Measurements from ENCODE around the gene COL5A2.

The COL5A2 gene

GRCh38 chr2:189179570-189179950, at the start of gene COL5A2:
COL5A2 (minus strand) TSS chr2:189179761; CDS start chr2:189179604, 157 bp downstream.
- DNase-seq = no peak

DNA sequence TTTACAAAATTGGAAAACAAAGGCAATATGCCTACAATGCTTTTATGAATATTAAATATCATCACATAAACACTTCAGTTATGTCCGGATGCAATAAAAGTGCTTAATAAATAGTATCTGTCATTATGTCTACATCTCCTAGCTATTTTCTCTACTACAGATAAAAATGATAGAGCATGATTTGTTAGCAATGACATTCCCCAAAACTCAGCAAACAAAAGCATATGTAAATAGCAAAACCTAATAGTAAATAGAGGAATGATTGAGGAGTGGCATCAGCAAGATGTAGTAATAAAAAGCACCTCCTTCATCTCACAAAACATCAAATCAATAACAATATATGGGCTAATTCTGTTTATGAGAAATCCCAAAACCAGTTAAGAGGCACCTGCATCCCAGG, 46.5 kb upstream of the COL5A2 start:
- no peak for DNase-seq

DNA sequence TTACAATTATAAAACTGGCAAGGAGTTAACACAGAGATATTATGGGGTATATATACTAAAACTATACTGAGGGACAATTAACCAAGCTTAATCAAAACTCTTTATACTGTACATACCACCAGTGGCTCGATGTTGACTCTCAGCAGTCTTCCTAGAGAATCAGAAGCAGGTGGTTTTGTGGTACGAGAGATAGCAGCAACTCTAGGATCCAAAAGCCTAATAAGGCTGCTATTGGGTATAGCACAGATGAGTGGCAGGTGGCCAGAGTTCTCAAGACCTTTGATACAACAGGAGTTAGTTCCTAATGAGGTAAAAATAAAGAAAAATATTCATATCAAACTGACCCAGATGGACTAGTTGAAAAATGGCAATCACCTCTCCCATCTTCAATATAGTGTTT, 45.5 kb upstream of the COL5A2 start:
- no peak for DNase-seq

DNA sequence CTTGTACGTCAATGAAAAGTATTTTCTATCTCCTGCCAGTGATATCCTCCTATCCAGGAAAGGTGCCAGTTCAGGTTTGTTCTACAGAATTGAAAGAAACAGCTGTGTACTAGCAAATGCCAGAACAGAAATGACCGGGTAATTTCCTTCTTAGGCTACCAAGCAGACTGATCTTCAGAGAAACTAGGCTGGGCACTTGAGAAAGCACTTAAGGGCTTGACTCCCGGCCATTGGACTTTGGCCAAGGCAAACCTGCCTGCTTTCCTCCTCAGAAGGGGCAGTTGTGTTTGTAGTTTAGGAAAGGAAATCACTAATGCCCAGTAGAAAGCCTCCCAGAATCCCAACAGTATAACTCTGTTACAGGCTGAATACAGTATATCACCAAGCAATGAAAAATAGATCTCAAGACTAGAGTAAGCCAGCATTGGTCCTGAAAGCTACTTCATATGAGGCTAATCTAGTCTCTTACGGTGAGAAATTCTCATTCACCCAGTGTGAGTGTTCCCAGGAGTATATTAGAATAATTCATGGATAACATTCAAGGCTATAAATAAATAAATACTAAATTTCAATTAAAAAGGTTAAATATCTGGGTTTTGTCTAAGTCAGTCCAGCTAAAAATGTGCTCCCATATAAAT, 43.0 kb upstream of the COL5A2 start:
- no peak for DNase-seq

GRCh38 chr2:189221811-189222467, 42.4 kb upstream of the COL5A2 start:
- no peak for DNase-seq

DNA sequence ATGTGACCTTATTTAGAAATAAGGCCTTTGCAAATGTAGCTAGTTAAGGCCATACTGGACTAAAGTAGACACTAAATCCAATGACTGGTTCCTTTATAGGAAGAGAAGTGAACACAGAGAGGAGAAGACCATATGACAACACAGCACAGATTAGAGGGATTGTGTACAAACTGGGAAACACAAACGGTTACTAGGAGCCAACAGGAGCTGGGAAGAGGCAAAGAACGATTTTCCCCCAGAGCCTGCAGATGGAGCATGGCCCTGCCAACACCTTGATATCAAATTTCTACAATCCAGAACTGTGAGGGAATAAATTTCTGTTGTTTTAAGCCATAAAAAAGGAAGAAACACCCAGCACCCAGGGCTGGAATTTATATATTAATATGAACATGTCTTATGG, 38.7 kb upstream of the COL5A2 start:
- no peak for DNase-seq

- DNase-seq = no peak
These were observed 38.0 kb upstream of the COL5A2 start for GRCh38 chr2:189217541-189217940.

DNA sequence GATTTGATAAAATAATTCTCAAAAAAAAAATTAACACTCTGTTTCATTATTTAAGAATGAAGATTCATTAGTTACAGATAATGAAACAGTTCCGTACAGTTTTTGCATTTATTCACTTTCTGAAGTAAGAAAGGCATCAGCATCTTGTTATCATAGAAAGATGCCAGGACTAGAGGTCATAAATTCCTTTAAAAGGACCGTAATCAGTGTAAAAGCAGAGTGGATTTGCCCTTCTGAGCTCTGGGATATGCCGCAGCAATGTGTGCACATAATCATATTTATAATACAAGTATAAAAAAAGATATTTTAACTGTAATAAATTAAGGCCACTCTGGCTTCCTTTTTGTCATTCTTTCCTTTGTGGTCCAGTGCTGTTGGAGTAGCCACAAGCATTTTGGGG, 37.5 kb upstream of the COL5A2 start:
- no peak for DNase-seq

- no peak for DNase-seq
These were observed 34.9 kb upstream of the COL5A2 start for GRCh38 chr2:189214484-189214883.

- DNase-seq = no peak
These were observed 33.7 kb upstream of the COL5A2 start for GRCh38 chr2:189213250-189213649.

DNA sequence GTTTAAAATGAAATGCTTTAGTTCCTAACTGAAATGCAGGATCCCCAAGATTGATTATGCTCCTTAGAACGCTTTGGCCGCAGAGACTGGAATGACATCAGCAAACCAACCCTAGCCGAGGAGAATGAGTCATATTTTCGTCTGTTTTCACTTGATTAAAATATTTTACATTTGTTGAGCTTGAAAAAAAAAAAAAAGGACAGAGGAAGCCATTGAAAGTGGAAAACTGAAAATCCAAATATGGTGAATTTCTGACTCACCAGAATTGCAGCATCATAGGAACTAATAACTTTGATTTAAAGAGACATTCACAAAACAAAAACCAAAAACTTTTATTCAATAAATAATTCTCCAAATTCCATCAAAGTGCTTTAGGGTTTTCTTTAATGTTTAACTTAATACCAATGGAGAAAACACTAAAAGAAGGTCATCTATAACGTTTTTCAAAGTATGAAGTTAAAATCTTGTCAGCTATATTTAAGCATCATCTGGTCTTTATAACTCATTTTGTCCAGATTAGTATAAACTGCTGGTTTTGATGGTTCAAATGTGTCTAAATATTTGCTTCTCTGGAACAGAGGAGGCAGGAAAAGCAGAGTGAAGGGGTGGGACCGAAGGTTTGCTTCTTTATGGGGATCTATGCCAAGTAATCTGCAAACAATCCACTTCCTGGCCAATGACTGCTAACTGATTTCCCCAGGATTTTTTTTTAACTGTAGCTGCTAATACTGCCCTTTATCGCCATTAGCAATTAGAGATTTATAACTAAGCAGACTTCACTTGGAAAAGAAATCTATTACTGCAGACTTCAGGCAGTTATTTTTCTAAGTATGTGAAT, 30.9 kb upstream of the COL5A2 start:
- no peak for DNase-seq

DNA sequence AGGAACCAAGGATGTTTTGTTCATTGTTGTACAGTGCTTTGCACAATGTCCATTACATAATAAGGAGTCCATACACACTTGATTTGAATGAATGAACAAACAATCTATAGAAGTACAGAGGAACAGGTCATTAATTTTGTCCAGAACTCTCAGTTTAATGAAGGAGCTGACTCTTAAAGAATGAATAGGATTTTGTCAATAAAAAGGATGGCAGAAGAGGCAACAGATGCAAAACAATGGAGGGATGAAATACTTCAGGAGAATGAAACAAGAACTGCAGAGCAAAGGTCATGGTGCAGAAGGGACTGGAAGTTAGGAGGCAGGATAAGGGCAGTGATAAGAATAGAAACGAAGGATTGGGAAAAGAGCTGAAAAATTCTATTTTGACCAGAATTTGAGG, 28.7 kb upstream of the COL5A2 start:
- no peak for DNase-seq

DNA sequence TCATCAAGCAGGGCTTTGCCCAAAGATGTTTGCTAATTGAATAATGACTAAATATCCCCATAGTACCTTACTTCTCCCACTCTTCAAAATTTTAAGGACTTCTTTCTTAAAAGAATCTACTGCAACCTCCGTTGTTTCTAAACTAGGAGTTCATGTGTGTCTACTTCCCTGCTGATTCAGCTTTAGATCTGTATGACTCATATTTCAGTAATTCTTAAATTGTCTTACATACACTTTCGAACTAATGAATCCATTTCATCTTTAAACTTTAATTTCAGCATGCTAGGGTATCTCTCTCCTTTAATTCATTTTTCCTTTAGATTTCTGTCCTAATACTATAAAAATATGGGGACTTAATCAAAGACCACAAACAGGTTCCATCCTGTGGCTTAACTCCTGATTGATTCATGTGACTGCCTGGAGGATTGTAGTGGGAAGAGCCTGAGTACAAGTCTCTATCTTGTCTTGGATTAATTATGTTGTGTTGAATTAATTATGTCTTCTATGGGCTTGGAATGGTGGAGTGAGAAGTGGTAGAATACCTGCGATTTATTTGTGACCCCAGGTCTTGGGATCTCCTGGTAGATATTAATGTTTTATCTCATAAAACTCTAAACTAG, 24.9 kb upstream of the COL5A2 start:
- DNase-seq = no peak

- no peak for DNase-seq
These were observed 23.7 kb upstream of the COL5A2 start for GRCh38 chr2:189203177-189203799.

DNA sequence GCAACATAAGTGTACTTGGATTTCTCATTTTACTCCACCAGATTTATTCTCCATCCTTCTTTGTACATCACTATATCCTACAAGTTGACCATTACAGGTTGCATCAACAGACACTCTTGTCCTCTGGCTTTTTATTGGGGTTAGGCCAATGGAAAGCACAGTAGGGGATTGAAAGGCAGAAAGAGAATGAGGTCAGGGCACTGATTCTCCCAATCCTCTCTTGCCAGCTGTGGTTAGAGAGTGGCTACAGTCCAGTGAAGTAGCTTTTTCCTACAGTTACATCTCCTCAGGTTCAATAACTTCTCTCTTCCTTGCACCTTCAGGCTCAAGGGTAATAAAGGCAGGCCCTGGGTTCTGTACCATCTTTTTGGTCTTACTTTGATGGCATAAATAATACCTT, 20.2 kb upstream of the COL5A2 start:
- DNase-seq = no peak

DNA sequence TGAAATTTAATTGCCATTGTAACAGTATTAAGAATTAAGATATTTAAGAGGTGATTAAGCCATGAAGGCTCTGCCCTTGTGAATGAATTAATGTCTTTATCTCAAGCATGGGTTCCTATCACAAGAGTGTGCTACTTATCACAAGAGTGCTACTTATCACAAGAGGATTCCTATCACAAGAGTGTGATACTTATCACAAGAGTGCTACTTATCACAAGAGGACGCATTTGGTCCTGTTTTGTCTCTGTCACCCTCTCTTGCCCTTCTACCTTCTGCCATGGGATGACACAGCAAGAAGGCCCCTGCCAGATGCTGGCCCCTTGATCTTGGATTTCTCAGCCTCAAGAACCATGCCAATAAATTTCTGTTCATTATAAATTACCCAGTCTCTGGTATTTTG, 13.2 kb upstream of the COL5A2 start:
- no peak for DNase-seq

DNA sequence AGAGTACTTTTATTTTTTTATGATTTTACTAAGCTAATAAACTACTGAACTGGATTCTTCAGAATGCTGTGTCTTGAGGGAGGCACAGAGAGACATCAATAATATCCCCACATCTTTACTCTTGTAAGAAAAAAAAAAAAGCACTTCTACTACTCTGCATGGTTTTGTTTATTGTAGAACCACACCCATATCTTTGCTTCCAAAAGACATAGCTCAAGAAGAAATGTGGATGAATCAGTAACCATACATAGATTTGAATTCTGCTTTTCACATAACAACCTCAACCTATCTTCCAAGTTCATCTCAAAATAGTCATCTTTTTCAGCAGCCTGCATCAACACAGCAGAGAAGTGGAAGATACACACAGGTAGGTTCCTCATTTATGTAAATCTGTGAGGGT, 12.2 kb upstream of the COL5A2 start:
- no peak for DNase-seq

GRCh38 chr2:189190685-189191084, 11.1 kb upstream of the COL5A2 start:
- DNase-seq = no peak

DNA sequence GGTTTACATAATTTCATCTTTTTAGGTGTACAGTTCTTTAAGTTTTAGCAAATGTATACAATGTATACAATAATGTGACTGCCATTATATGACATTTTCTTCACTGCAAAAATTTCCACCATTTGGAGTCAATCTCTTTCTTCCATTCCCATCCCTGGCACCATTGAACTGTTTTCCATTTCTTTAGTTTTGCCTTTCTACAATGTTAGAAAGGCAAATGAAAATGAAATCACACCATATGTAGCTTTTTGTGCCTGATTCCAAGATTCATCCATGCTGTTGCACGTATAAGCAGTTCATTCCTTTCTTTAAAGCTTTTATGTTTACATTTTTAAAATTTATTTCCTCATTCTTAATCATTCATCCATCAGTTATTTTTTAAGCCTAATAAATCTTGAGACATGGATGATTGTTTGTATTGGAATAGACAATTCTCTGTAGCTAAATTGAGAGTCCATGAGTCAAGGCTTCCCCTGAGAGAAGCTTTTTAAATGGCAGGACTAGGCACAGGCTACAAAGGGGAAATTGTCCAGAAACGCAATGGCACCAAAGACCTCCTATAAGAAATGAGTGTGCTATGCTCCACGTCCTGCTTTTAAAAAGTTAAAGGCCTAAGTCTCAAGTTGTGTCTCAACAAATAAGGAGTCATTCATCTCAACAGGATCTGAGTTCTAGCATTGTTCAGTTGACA, 8.7 kb upstream of the COL5A2 start:
- no peak for DNase-seq

- DNase-seq = no peak
These were observed 3.6 kb upstream of the COL5A2 start for GRCh38 chr2:189183170-189183569.

DNA sequence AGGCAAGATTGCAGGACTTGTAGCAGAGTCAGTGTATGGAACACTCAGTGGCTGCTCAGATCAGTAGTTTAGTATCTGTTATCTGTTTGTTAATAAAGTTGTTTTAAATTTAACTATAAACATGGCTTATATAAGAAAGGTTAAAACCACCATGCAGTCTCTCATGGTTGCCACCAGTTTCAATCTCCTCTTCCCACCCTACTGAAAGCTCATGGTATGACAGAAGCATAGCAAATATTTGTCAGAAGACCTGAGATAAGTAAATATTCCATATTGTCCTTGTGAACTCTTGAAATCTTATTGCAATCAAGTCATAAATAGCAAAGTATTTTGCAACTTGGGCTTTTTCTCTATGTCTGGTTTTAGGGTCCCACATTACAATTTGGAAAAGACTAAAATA, 2.1 kb upstream of the COL5A2 start:
- no peak for DNase-seq

DNA sequence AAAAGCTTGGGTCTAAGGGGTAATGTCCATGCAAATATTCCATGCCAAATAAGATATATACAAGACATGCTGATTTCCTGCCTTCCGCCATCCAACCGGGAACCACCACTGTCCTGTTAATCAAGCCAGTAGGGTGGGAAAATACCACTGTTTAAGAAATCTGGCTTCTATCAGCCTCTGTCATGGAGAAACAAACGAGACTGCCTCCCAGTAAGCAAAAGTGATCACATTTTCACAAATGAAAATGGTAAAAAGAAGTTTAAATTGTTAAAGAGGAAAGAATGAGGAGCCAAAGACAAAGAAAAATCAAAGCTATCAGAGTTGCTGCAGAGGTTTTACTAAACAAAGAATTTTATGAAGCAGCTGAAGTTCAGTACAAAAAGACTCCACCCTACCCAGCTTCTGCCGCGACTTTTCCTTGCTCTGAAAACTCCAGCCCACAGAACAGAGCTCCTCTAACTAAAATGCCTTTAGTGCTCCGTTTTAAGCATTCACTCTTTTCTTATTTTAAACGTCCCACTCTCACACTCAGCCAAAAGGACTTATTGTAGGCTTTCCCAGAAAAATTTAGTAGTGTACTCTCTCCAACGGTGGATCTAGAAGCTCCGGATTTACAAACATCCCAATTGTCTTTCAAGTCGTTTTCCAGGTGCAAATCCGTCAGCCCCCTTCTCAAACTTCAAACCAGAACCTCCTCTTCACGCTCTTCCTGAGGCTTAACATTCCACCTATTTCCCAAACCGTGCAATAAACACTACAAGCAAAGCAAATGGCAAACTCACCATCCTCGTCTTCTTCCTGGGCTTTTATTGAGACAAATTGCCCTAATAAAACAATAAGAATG, 613 bp downstream of the COL5A2 start:
- no peak for DNase-seq
